Endodermal cell (in vitro differentiated cells): ENCODE results near the gene FCAMR. TPM values are rescaled to one million over a fixed set of nuclear protein-coding genes. Genes with fewer than 3 reads are reported as not detected.

Experiments
- DNase-seq: peaks from one replicate; pipeline ENCODE4 v3.0.0-alpha.2; 2017
- H3K27ac ChIP-seq: 2 replicates; pipeline ENCODE4 v1.5.1; 2013; ENCODE audit warnings: mild to moderate bottlenecking, low read depth, low read length, moderate library complexity
- H3K27me3 ChIP-seq: 2 replicates; pipeline ENCODE4 v1.6.1; 2013; ENCODE audit warnings: mild to moderate bottlenecking, low read length, moderate library complexity; ENCODE audit not compliant: insufficient read depth, control insufficient read depth, poor library complexity, severe bottlenecking
- H3K36me3 ChIP-seq: 2 replicates; pipeline ENCODE4 v1.7.0; 2013; ENCODE audit warnings: mild to moderate bottlenecking, low read length, moderate library complexity; ENCODE audit not compliant: control insufficient read depth, insufficient read depth
- H3K4me1 ChIP-seq: one replicate; pipeline ENCODE4 v1.7.0; 2013; ENCODE audit warnings: low read length; ENCODE audit not compliant: control insufficient read depth, insufficient read depth
- H3K4me3 ChIP-seq: 2 replicates; pipeline ENCODE4 v1.5.1; 2013; ENCODE audit warnings: mild to moderate bottlenecking, low read length, moderate library complexity
- H3K9ac ChIP-seq: 2 replicates; pipeline ENCODE4 v1.6.1; 2013; ENCODE audit warnings: mild to moderate bottlenecking, low read length, moderate library complexity; ENCODE audit not compliant: poor library complexity, severe bottlenecking; ENCODE audit errors: extremely low read depth
- H3K9me3 ChIP-seq: 2 replicates; pipeline ENCODE4 v1.6.1; 2013; ENCODE audit warnings: mild to moderate bottlenecking, low read length, moderate library complexity; ENCODE audit not compliant: control insufficient read depth
- H3K27ac Mint-ChIP-seq: 2 replicates; pipeline ENCODE4 v1.8.0; 2020; ENCODE audit warnings: mixed read lengths
- H3K27me3 Mint-ChIP-seq: 2 replicates; pipeline ENCODE4 v1.8.0; 2021; ENCODE audit warnings: mild to moderate bottlenecking, mixed read lengths; ENCODE audit not compliant: insufficient read depth
- H3K36me3 Mint-ChIP-seq: 2 replicates; pipeline ENCODE4 v1.8.0; 2020; ENCODE audit warnings: low read depth, mixed read lengths
- H3K4me1 Mint-ChIP-seq: 2 replicates; pipeline ENCODE4 v1.8.0; 2020; ENCODE audit warnings: mixed read lengths
- H3K4me3 Mint-ChIP-seq: 2 replicates; pipeline ENCODE4 v1.8.0; 2020; ENCODE audit warnings: mild to moderate bottlenecking, moderate library complexity, mixed read lengths
- H3K9me3 Mint-ChIP-seq: 2 replicates; pipeline ENCODE4 v1.8.0; 2020; ENCODE audit warnings: mild to moderate bottlenecking, mixed read lengths
- WGBS, 2 experiments: methylation state at CpG; one replicate each; pipeline versions ENCODE4 v1.1.5 to v1.1.7; 2013; ENCODE audit warnings: missing lambda C conversion rate in 2 of 2, mixed read lengths in 1 of 2; ENCODE audit not compliant: insufficient coverage in 1 of 2, insufficient read length in 1 of 2; 5-methylcytosine and 5-hydroxymethylcytosine counted together
- total RNA-seq, 2 donors: library from RNA; stranded (reverse); fragmentation: NEBNext Ultra II Directional in 1 of 2; extraction: Animal tissue kit (Norgen Biotek cat#: 25700) in 1 of 2; gene quantifications; 2 replicates in 1 of 2; 3 replicates in 1 of 2; pipeline ENCODE4 v1.2.1, GENCODE V29; 2021
- TF ChIP-seq, protein P1 (sequence below): fragments of 200-600 bp; sonication (generic); conservative IDR thresholded peaks from 2 replicates; pipeline ENCODE4 v1.5.0; 2021; ENCODE audit warnings: antibody characterized with exemption, mild to moderate bottlenecking

Gene FCAMR
- total RNA-seq, 2 donors from 2014 or later, result not detected

DNA sequence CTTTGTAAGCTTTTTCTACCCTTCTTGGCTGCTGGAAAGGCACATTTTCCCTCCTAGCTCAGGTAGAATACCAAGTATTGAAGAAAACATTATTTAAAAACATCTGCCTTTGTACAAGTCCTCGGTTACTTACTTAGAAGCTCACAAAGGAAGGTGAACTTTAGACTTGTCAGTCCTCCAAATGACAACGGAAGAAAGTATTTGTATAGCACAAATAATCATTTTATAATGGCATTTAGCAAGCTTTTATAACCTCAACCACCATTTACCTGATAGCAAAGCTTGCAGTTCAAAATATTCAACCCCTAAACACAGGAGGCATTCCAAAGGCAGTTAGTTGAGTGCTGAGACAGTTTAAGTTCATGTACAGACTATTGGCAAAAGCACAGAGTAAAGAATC lies 2.5 kb upstream of the FCAMR start:
- H3K9ac ChIP-seq, result no peak overlapping the region
- H3K36me3 ChIP-seq, result no peaks in the 10 kb centered on the region
- DNase-seq, result no peak
- Mint-ChIP-seq H3K4me1 (peaks cover 9% of the 10 kb centered on the region), H3K4me3 (no peak overlapping the region), H3K36me3 (no peaks in the 10 kb centered on the region), H3K27me3 (peaks cover 27% of the 10 kb centered on the region), H3K27ac (no peak overlapping the region), H3K9me3 (no peaks in the 10 kb centered on the region)
- TF ChIP-seq, protein P1, sequence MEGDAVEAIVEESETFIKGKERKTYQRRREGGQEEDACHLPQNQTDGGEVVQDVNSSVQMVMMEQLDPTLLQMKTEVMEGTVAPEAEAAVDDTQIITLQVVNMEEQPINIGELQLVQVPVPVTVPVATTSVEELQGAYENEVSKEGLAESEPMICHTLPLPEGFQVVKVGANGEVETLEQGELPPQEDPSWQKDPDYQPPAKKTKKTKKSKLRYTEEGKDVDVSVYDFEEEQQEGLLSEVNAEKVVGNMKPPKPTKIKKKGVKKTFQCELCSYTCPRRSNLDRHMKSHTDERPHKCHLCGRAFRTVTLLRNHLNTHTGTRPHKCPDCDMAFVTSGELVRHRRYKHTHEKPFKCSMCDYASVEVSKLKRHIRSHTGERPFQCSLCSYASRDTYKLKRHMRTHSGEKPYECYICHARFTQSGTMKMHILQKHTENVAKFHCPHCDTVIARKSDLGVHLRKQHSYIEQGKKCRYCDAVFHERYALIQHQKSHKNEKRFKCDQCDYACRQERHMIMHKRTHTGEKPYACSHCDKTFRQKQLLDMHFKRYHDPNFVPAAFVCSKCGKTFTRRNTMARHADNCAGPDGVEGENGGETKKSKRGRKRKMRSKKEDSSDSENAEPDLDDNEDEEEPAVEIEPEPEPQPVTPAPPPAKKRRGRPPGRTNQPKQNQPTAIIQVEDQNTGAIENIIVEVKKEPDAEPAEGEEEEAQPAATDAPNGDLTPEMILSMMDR, result no peak
- peaks cover 10% of the 10 kb centered on the region for H3K4me1 ChIP-seq
- no peak overlapping the region for H3K27ac ChIP-seq
- H3K4me3 ChIP-seq, result no peak overlapping the region
- peaks cover 9% of the 10 kb centered on the region for H3K27me3 ChIP-seq
- WGBS, 2 experiments, result 84 to 100% methylated on average over 1 to 2 of the region's 2 CpGs
- no peaks in the 10 kb centered on the region for H3K9me3 ChIP-seq

DNA sequence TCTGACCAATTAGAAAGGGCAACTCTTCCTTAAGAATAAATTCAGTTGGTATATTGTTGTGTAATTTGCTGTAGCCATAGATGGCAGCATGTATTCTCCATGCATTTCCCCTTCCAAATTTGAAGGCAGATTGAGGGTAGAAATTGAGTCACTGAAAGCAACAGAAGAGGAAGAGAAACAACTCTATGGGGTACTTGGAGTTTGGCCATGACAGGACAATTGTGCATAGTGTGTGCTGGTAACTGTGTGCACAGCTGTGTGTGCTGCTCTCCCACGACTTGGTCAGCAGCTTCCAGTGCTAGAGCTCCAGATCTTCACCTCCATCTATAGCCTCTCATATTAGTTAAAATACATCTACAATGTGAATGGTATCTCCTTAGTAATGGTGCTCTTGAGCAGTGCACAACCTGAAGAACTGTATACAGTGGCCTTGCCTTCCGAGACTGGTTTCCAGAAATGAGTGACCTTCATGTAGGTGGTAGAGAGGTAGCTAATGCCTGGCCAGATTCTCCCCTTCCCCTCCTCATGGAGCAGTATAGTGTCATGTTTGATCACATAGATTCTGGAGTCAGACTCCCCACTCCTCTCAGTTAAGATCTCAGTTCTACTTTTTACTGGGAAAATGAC lies 882 bp upstream of the FCAMR start:
- TF ChIP-seq, protein P1, result no peak
- no peak overlapping the region for H3K9ac ChIP-seq
- no peaks in the 10 kb centered on the region for H3K9me3 ChIP-seq
- H3K36me3 Mint-ChIP-seq, result no peaks in the 10 kb centered on the region
- H3K27me3 ChIP-seq, result peaks cover 9% of the 10 kb centered on the region
- DNase-seq, result no peak
- no peaks in the 10 kb centered on the region for H3K9me3 Mint-ChIP-seq
- H3K36me3 ChIP-seq, result no peaks in the 10 kb centered on the region
- no peak overlapping the region for H3K27ac Mint-ChIP-seq
- no peak overlapping the region for H3K4me3 ChIP-seq
- peaks cover 9% of the 10 kb centered on the region for H3K4me1 Mint-ChIP-seq
- H3K27ac ChIP-seq, result no peak overlapping the region
- H3K4me1 ChIP-seq, result peaks cover 10% of the 10 kb centered on the region
- no peak overlapping the region for H3K4me3 Mint-ChIP-seq
- WGBS, 2 experiments, result 85 to 100% methylated on average over 1 to 2 of the region's 2 CpGs
- peaks cover 27% of the 10 kb centered on the region for H3K27me3 Mint-ChIP-seq

DNA sequence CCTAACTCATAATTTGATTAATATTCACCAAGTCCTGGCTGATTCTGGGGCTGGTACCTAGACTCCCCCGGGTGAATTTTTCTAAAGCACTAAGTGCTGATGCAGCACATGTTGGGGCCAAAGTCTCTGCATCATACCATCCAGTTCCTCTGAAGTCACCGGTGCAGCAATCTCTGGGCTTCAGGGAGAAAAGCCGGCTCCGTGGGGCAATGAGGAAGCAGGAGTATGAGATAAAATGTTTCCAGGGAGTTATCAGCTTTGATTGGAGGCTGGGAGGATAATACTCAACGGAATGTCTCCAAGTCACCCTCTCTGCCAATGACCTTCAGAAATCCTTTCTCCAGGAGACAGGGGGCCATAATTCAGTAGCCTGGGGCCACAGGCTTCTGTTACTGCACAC lies 1.2 kb downstream of the FCAMR start:
- peaks cover 10% of the 10 kb centered on the region for H3K4me1 ChIP-seq
- DNase-seq, result no peak
- H3K4me3 ChIP-seq, result no peak overlapping the region
- TF ChIP-seq, protein P1, result no peak
- H3K27me3 ChIP-seq, result peaks cover 9% of the 10 kb centered on the region
- H3K4me3 Mint-ChIP-seq, result no peak overlapping the region
- no peak overlapping the region for H3K27ac ChIP-seq
- peaks cover 9% of the 10 kb centered on the region for H3K4me1 Mint-ChIP-seq
- H3K9me3 Mint-ChIP-seq, result no peaks in the 10 kb centered on the region
- peaks cover 28% of the 10 kb centered on the region for H3K27me3 Mint-ChIP-seq
- no peak overlapping the region for H3K9ac ChIP-seq
- H3K36me3 ChIP-seq, result no peaks in the 10 kb centered on the region
- no peaks in the 10 kb centered on the region for H3K9me3 ChIP-seq
- WGBS, 2 experiments, result 76% methylated on average over 5 of the region's 5 CpGs; no CpG with 5 or more reads in 1 of the 2 experiments
- H3K27ac Mint-ChIP-seq, result no peak overlapping the region
- H3K36me3 Mint-ChIP-seq, result no peaks in the 10 kb centered on the region
